K562 (cell line): ENCODE data around the gene PSMC3IP. TPM values are rescaled to one million over a fixed set of nuclear protein-coding genes. Genes with fewer than 3 reads are reported as not detected.

Source experiments
- ATF7 ChIP-seq: fragments of 450-650 bp; IDR thresholded peaks from 2 replicates; pipeline ENCODE4 v1.7.1; 2014; ENCODE audit warnings: mild to moderate bottlenecking, moderate library complexity
- BHLHE40 ChIP-seq: IDR thresholded peaks from 2 replicates; pipeline ENCODE4 v1.6.1; 2011; ENCODE audit warnings: low read length, improper control_type of control experiment
- GATAD2B ChIP-seq: fragments of 450-650 bp; IDR thresholded peaks from 2 replicates; pipeline ENCODE4 v1.6.1; 2017; ENCODE audit warnings: mild to moderate bottlenecking, borderline replicate concordance
- GTF2E2 ChIP-seq: fragments of 200-800 bp; sonication (Bioruptor generic); IDR thresholded peaks from 2 replicates; pipeline ENCODE4 v1.6.1; 2016; ENCODE audit warnings: missing genetic modification characterization, missing compliant biosample characterization
- HCFC1 ChIP-seq: IDR thresholded peaks from 2 replicates; pipeline ENCODE4 v1.6.1; 2012; ENCODE audit warnings: low read depth, low read length, improper control_type of control experiment
- HMGN3 ChIP-seq: IDR thresholded peaks from 2 replicates; pipeline ENCODE4 v1.6.1; 2011; ENCODE audit warnings: borderline replicate concordance, low read depth, mild to moderate bottlenecking, mixed read lengths, low read length; ENCODE audit not compliant: insufficient read length; ENCODE audit errors: extremely low read depth
- IRF2 ChIP-seq: sonication (generic); formaldehyde crosslinking; IDR thresholded peaks from 2 replicates; pipeline ENCODE4 v1.8.1; 2022; ENCODE audit warnings: mild to moderate bottlenecking, missing genetic modification reagents
- KDM5B ChIP-seq: fragments of 200-600 bp; sonication (generic); IDR thresholded peaks from 2 replicates; pipeline ENCODE4 v1.6.1; 2012; ENCODE audit warnings: low read depth, mild to moderate bottlenecking, moderate library complexity, low read length, control low read depth, inconsistent platforms; ENCODE audit not compliant: insufficient replicate concordance
- LEF1 ChIP-seq: fragments of 450-650 bp; IDR thresholded peaks from 2 replicates; pipeline ENCODE4 v1.6.1; 2016; ENCODE audit warnings: mild to moderate bottlenecking
- MEIS2 ChIP-seq: fragments of 450-650 bp; IDR thresholded peaks from 2 replicates; pipeline ENCODE4 v1.6.1; 2014; ENCODE audit warnings: mild to moderate bottlenecking; ENCODE audit not compliant: partially characterized antibody
- NR2C1 ChIP-seq, 2 experiments: fragments of 450-650 bp; IDR thresholded peaks; 2 replicates each; pipeline ENCODE4 v1.6.1; 2017; ENCODE audit warnings: mild to moderate bottlenecking in 2 of 2, antibody characterized with exemption in 1 of 2, inconsistent platforms in 1 of 2, missing compliant biosample characterization in 1 of 2, missing genetic modification characterization in 1 of 2
- SPI1 ChIP-seq: IDR thresholded peaks from 2 replicates; pipeline ENCODE4 v1.6.1; 2011; ENCODE audit warnings: low read depth, low read length, control low read depth, borderline replicate concordance
- YY1 ChIP-seq, 3 experiments: IDR thresholded peaks; 2 replicates each; pipeline ENCODE4 v1.6.1; 2011; ENCODE audit warnings: low read length in 2 of 3, mild to moderate bottlenecking in 2 of 3, moderate library complexity in 2 of 3, borderline replicate concordance in 1 of 3, control low read depth in 1 of 3, low read depth in 1 of 3; ENCODE audit not compliant: insufficient read depth in 3 of 3, insufficient replicate concordance in 2 of 3, control insufficient read depth in 1 of 3, insufficient read length in 1 of 3; ENCODE audit errors: extremely low read depth in 1 of 3
- ZNF140 ChIP-seq: fragments of 250-450 bp; sonication (Bioruptor Pico); IDR thresholded peaks from 2 replicates; pipeline ENCODE4 v1.8.0; 2021; ENCODE audit warnings: moderate library complexity, mild to moderate bottlenecking, inconsistent platforms
- ZNF23 ChIP-seq: fragments of 250-450 bp; sonication (Bioruptor Pico); IDR thresholded peaks from 2 replicates; pipeline ENCODE4 v1.4.0; 2020; ENCODE audit warnings: mild to moderate bottlenecking
- polyA plus RNA-seq, 8 experiments: library from polyadenylated mRNA; depleted of rRNA in 4 of 8; stranded (reverse) in 5 of 8; unstranded in 3 of 8; fragments of >200 nt; fragmentation: Nextera tagmentation in 2 of 8; fragmentation: Illumina TruSeq in 1 of 8; extraction: Ambion mirVana in 2 of 8; extraction: Trizol in 1 of 8; gene quantifications; 2 replicates each; pipeline versions ENCODE4 v1.2.1 to v1.2.3, GENCODE V29; 2011 to 2014; ENCODE audit warnings: inconsistent platforms in 1 of 8, missing spikeins in 1 of 8
- total RNA-seq, 7 experiments: library from RNA; depleted of rRNA in 6 of 7; stranded (reverse); fragments of >200 nt in 6 of 7; fragmentation: Illumina TruSeq in 2 of 7; extraction: Trizol in 2 of 7; gene quantifications; 2 replicates each; pipeline versions ENCODE4 v1.2.1 to v1.2.3, GENCODE V29; 2011 to 2021; ENCODE audit warnings: low replicate concordance in 1 of 7
- TF ChIP-seq, protein P1 (sequence below): fragments of 450-650 bp; IDR thresholded peaks from 2 replicates; pipeline ENCODE4 v1.7.0; 2016; ENCODE audit warnings: borderline replicate concordance
- TF ChIP-seq, protein P2 (sequence below): fragments of 250-450 bp; sonication (Bioruptor Pico); IDR thresholded peaks from 2 replicates; pipeline ENCODE4 v1.8.0; 2021; ENCODE audit warnings: borderline replicate concordance, mild to moderate bottlenecking, moderate library complexity; ENCODE audit not compliant: poor library complexity, severe bottlenecking
- TF ChIP-seq, protein P3 (sequence below): fragments of 450-650 bp; IDR thresholded peaks from 2 replicates; pipeline ENCODE4 v1.6.1; 2017; ENCODE audit warnings: antibody characterized with exemption
- TF ChIP-seq, protein P4 (sequence below): fragments of 450-650 bp; formaldehyde crosslinking; IDR thresholded peaks from 2 replicates; pipeline ENCODE4 v1.4.0; 2020; ENCODE audit warnings: mild to moderate bottlenecking, moderate library complexity

PSMC3IP gene
- total and polyA plus RNA-seq, 9 of the 15 experiments (the other 6 are each of a cell fraction or from before 2014, with no cell fraction given), result 13.8 to 65.6 (median 32.8) TPM

DNA sequence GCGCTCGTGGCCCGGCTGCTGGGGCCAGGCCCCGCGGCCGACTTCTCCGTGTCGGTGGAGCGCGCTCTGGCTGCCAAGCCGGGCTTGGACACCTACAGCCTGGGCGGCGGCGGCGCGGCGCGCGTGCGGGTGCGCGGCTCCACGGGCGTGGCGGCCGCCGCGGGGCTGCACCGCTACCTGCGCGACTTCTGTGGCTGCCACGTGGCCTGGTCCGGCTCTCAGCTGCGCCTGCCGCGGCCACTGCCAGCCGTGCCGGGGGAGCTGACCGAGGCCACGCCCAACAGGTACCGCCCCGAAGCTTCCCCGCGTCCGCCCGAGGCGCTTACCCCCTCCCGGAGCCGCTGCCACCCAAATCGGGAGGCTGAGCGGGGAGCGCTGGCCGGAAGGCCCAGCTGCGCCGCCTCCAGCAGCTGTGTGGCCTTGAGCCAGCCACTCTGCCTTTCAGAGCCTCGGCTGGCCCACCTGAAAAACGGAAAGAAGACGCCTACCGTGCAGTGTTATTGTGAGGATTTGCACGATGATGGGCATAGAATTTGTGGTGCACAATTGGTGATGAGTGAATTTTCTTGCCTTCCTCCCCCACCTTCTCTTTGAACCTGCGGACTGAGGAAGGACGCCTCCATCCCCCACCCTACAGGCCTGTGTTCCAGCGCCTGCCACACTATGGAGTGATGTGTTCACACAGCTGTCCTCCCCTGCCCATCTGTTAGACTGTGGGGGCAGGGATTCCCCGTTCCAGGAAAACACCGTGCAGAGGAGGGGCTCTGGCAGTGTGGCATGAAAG is 41.0 kb downstream of the PSMC3IP start (continued):
- TF ChIP-seq YY1 (IDR thresholded peaks at IDR 0.05; ENCODE audit: borderline replicate concordance in 1 of 3, control insufficient read depth in 1 of 3, extremely low read depth in 1 of 3, insufficient read depth in 3 of 3, insufficient read length in 1 of 3, insufficient replicate concordance in 2 of 3, low read depth in 1 of 3, low read length in 2 of 3) (peak in 2 of 3 experiments; percentile 8 to 25), HCFC1 (peak; percentile 41; the same call in 1 of the 2 replicates), BHLHE40 (peak; percentile 72), GATAD2B (peak; percentile 84; the same call in 1 of the 2 replicates), KDM5B (peak; percentile 21), SPI1 (no peak), NR2C1 (IDR thresholded peaks at IDR 0.05) (no peak), NR2C1 (tag; IDR thresholded peaks at IDR 0.05) (no peak), ZNF140 (no peak), GTF2E2 (0 out of 2 replicates have a peak, but pooled peaks have one; percentile 48), IRF2 (CRISPR knock-in tag) (no peak), HMGN3 (peak; percentile 32), ATF7 (no peak), MEIS2 (no peak), ZNF23 (no peak), LEF1 (peak; percentile 44)
- TF ChIP-seq, protein P1, sequence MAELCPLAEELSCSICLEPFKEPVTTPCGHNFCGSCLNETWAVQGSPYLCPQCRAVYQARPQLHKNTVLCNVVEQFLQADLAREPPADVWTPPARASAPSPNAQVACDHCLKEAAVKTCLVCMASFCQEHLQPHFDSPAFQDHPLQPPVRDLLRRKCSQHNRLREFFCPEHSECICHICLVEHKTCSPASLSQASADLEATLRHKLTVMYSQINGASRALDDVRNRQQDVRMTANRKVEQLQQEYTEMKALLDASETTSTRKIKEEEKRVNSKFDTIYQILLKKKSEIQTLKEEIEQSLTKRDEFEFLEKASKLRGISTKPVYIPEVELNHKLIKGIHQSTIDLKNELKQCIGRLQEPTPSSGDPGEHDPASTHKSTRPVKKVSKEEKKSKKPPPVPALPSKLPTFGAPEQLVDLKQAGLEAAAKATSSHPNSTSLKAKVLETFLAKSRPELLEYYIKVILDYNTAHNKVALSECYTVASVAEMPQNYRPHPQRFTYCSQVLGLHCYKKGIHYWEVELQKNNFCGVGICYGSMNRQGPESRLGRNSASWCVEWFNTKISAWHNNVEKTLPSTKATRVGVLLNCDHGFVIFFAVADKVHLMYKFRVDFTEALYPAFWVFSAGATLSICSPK, result no peak
- TF ChIP-seq, protein P2, sequence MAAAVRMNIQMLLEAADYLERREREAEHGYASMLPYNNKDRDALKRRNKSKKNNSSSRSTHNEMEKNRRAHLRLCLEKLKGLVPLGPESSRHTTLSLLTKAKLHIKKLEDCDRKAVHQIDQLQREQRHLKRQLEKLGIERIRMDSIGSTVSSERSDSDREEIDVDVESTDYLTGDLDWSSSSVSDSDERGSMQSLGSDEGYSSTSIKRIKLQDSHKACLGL (CRISPR knock-in tag), result peak; percentile 81
- TF ChIP-seq, protein P3, sequence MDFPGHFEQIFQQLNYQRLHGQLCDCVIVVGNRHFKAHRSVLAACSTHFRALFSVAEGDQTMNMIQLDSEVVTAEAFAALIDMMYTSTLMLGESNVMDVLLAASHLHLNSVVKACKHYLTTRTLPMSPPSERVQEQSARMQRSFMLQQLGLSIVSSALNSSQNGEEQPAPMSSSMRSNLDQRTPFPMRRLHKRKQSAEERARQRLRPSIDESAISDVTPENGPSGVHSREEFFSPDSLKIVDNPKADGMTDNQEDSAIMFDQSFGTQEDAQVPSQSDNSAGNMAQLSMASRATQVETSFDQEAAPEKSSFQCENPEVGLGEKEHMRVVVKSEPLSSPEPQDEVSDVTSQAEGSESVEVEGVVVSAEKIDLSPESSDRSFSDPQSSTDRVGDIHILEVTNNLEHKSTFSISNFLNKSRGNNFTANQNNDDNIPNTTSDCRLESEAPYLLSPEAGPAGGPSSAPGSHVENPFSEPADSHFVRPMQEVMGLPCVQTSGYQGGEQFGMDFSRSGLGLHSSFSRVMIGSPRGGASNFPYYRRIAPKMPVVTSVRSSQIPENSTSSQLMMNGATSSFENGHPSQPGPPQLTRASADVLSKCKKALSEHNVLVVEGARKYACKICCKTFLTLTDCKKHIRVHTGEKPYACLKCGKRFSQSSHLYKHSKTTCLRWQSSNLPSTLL, result no peak
- TF ChIP-seq, protein P4, sequence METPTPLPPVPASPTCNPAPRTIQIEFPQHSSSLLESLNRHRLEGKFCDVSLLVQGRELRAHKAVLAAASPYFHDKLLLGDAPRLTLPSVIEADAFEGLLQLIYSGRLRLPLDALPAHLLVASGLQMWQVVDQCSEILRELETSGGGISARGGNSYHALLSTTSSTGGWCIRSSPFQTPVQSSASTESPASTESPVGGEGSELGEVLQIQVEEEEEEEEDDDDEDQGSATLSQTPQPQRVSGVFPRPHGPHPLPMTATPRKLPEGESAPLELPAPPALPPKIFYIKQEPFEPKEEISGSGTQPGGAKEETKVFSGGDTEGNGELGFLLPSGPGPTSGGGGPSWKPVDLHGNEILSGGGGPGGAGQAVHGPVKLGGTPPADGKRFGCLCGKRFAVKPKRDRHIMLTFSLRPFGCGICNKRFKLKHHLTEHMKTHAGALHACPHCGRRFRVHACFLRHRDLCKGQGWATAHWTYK (CRISPR knock-in tag), result no peak; the same call in 1 of the 2 replicates
